ENCODE results near the gene YPEL5. TPM values are rescaled to one million over a fixed set of nuclear protein-coding genes. Genes with fewer than 3 reads are reported as not detected.

The YPEL5 gene
- total RNA-seq, 1 experiment from 2014 or later = 27.3 TPM

DNA sequence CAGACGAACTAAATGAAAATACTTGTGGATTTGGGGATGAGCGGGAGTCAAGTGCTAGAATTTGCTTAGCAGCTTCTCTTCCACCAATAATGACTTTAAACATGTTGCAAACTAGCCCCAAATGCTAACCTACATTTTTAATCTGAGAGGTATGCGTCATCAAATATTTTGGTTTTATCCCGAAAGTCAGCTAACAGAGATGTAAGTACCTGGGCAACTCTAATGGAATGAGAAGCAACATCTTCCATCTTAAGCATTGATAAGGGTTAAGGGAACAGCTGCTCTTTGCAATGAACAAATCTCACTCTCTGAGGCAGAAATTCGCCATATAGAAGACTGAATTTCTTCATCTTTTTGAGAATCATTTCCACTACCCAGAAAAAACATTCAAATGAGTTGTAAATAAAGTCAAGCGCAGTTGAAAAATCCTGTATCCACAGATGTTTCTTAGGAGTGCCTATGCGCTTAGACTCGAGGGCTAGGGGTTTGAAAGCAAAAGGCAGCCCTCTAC is 926 bp upstream of the YPEL5 start:
- Mint-ChIP-seq H3K36me3 (no peaks in the 10 kb centered on the region), H3K27me3 (ENCODE audit: low read depth) (peaks cover 13% of the 10 kb centered on the region), H3K4me1 (peaks cover 36% of the 10 kb centered on the region), H3K27ac (peak overlapping the region; percentile 92), H3K9me3 (no peaks in the 10 kb centered on the region), H3K4me3 (peak overlapping the region; percentile 72)
- POLR2A ChIA-PET = interaction anchor here (0.5 to 1.5 kb wide), 4 partner anchors 8 to 225 kb away, joined by 3 to 10 read pairs (median 6); partner anchors contain the start of gene LBH
- DNase-seq (ENCODE audit: low spot score) (no peak), ATAC-seq (no peak)
- TF ChIP-seq, protein P1, sequence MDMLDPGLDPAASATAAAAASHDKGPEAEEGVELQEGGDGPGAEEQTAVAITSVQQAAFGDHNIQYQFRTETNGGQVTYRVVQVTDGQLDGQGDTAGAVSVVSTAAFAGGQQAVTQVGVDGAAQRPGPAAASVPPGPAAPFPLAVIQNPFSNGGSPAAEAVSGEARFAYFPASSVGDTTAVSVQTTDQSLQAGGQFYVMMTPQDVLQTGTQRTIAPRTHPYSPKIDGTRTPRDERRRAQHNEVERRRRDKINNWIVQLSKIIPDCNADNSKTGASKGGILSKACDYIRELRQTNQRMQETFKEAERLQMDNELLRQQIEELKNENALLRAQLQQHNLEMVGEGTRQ (CRISPR knock-in tag; IDR thresholded peaks at IDR 0.05) = no peak
- no peak for TF ChIP-seq TP53 (CRISPR knock-in tag; IDR thresholded peaks at IDR 0.05)
- TF ChIP-seq ARID4B (CRISPR knock-in tag; IDR thresholded peaks at IDR 0.05; ENCODE audit: borderline replicate concordance) = no peak
- 0 out of 2 replicates have a peak, but pooled peaks have one; percentile 7 for TF ChIP-seq NFE2L1 (CRISPR knock-in tag; IDR thresholded peaks at IDR 0.05)
- no peak for TF ChIP-seq E2F4 (CRISPR knock-in tag; IDR thresholded peaks at IDR 0.05; ENCODE audit: borderline replicate concordance, low read depth)
- TF ChIP-seq FOXJ3 (CRISPR knock-in tag; IDR thresholded peaks at IDR 0.05; ENCODE audit: borderline replicate concordance) = no peak
- TF ChIP-seq ERG (CRISPR knock-in tag; IDR thresholded peaks at IDR 0.05) = no peak
- TF ChIP-seq ZNF671 (CRISPR knock-in tag; IDR thresholded peaks at IDR 0.05) = no peak
- TF ChIP-seq ATF3 (CRISPR knock-in tag; conservative IDR thresholded peaks at IDR 0.05) = no peak
- CTCF ChIA-PET = interaction anchor here (0.6 to 8.1 kb wide), 10 partner anchors 11 to 568 kb away, joined by 3 to 113 read pairs (median 4); no protein-coding TSS in a partner anchor

DNA sequence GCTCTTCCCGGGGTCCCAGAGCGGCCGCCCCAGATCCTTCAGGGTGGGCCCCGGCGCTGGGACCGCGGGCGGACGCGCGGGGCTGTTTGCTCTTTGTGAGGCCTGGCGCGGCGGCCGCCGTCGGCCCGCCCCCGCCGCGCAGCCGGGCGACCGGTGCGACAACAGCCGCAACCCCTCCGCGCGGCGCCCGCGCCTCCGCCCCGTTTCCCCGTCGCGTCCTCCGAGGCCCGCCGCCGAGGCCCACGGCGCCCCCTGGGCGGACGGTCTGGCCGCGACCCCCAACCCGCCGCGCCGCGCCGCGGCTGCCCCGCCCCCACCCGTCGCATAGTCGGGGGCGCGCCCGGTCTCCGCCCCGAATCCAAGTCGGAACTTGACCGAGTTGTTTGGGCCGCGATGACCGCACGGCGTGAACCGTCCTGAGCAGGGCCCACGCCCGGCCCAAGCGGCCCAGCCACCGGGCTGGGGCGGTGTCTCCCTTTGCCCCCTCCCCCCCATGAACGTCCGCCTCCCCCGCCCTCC is 448 bp downstream of the YPEL5 start:
- H3K36me3 Mint-ChIP-seq = peaks cover 2% of the 10 kb centered on the region; the same call in 1 of the 2 replicates
- peak; percentile 29 for DNase-seq (ENCODE audit: low spot score)
- TF ChIP-seq IRF2 (CRISPR knock-in tag; IDR thresholded peaks at IDR 0.05; ENCODE audit: borderline replicate concordance, low read depth) (no peak), NFE2L1 (CRISPR knock-in tag; IDR thresholded peaks at IDR 0.05) (no peak), NR3C1 (CRISPR knock-in tag; conservative IDR thresholded peaks at IDR 0.05; ENCODE audit: low read depth) (no peak), ZNF425 (CRISPR knock-in tag; conservative IDR thresholded peaks at IDR 0.05) (no peak), HMGXB4 (CRISPR knock-in tag; IDR thresholded peaks at IDR 0.05) (no peak)
- TF ChIP-seq, protein P2, sequence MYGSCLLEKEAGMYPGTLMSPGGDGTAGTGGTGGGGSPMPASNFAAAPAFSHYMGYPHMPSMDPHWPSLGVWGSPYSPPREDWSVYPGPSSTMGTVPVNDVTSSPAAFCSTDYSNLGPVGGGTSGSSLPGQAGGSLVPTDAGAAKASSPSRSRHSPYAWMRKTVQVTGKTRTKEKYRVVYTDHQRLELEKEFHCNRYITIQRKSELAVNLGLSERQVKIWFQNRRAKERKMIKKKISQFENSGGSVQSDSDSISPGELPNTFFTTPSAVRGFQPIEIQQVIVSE (CRISPR knock-in tag; IDR thresholded peaks at IDR 0.05; ENCODE audit: borderline replicate concordance) = no peak
- TF ChIP-seq, protein P3, sequence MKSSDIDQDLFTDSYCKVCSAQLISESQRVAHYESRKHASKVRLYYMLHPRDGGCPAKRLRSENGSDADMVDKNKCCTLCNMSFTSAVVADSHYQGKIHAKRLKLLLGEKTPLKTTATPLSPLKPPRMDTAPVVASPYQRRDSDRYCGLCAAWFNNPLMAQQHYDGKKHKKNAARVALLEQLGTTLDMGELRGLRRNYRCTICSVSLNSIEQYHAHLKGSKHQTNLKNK (CRISPR knock-in tag; IDR thresholded peaks at IDR 0.05) = no peak
- TF ChIP-seq, protein P4, sequence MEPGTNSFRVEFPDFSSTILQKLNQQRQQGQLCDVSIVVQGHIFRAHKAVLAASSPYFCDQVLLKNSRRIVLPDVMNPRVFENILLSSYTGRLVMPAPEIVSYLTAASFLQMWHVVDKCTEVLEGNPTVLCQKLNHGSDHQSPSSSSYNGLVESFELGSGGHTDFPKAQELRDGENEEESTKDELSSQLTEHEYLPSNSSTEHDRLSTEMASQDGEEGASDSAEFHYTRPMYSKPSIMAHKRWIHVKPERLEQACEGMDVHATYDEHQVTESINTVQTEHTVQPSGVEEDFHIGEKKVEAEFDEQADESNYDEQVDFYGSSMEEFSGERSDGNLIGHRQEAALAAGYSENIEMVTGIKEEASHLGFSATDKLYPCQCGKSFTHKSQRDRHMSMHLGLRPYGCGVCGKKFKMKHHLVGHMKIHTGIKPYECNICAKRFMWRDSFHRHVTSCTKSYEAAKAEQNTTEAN (CRISPR knock-in tag; IDR thresholded peaks at IDR 0.05) = no peak
- H3K9me3 Mint-ChIP-seq = no peaks in the 10 kb centered on the region
- H3K27me3 Mint-ChIP-seq (ENCODE audit: low read depth) = peaks cover 13% of the 10 kb centered on the region
- peaks cover 47% of the 10 kb centered on the region for H3K4me1 Mint-ChIP-seq
- ChIA-PET POLR2A (interaction anchor here (1.1 to 1.5 kb wide), 4 partner anchors 10 to 84 kb away, joined by 3 to 10 read pairs (median 7); partner anchors contain the start of gene LBH), CTCF (interaction anchor here (1.0 to 8.1 kb wide), 9 partner anchors 12 to 564 kb away, joined by 3 to 113 read pairs (median 4); no protein-coding TSS in a partner anchor)
- peak overlapping the region; percentile 86; the same call in 1 of the 2 replicates for H3K4me3 Mint-ChIP-seq
- no peak for ATAC-seq
- H3K27ac Mint-ChIP-seq = no peak overlapping the region

Measured in WTC11 (cell line).